ENCODE measurements around the gene CCBE1. TPM values are rescaled to one million over a fixed set of nuclear protein-coding genes. Genes with fewer than 3 reads are reported as not detected.

The CCBE1 gene
- total RNA-seq, 4 donors from 2014 or later, result 1.3 to 30.2 (median 8.0) TPM

- TF ChIP-seq CTCF (IDR thresholded peaks at IDR 0.05), result no peak
- ATAC-seq (ENCODE audit: low FRiP score) (no peak), DNase-seq (ENCODE audit: low spot score) (no peak)
Measured at GRCh38 chr18:59633317-59633716, 63.9 kb downstream of the CCBE1 start.

- no peak for TF ChIP-seq CTCF (IDR thresholded peaks at IDR 0.05)
- ATAC-seq (ENCODE audit: low FRiP score), result no peak
- DNase-seq (ENCODE audit: low spot score), result no peak
Measured at GRCh38 chr18:59631583-59632181, 65.5 kb downstream of the CCBE1 start.

- ATAC-seq (ENCODE audit: low FRiP score), result no peak
- no peak for DNase-seq (ENCODE audit: low spot score)
- TF ChIP-seq CTCF (IDR thresholded peaks at IDR 0.05), result no peak
Measured at GRCh38 chr18:59629894-59630293, 67.3 kb downstream of the CCBE1 start.

GRCh38 chr18:59628995-59629394 is 68.2 kb downstream of the CCBE1 start:
- ATAC-seq (ENCODE audit: low FRiP score) (no peak), DNase-seq (ENCODE audit: low spot score) (no peak)
- no peak for TF ChIP-seq CTCF (IDR thresholded peaks at IDR 0.05)

- no peak for DNase-seq (ENCODE audit: low spot score)
- ATAC-seq (ENCODE audit: low FRiP score), result no peak
- no peak for TF ChIP-seq CTCF (IDR thresholded peaks at IDR 0.05)
Measured at GRCh38 chr18:59627414-59627813, 69.8 kb downstream of the CCBE1 start.

GRCh38 chr18:59624369-59624765 is 72.9 kb downstream of the CCBE1 start:
- no peak for ATAC-seq (ENCODE audit: low FRiP score)

More at GRCh38 chr18:59624369-59624765, 72.9 kb downstream of the CCBE1 start:
- no peak for DNase-seq (ENCODE audit: low spot score)
- TF ChIP-seq CTCF (IDR thresholded peaks at IDR 0.05), result no peak

Data from omental fat pad (tissue), 4 donors.